HG02610 (cell line): ENCODE data around the gene ADIPOR1.
"Not testable (repeated sequence)": the region's sequence is repeated elsewhere in the genome, so short reads cannot be mapped to it uniquely, and the experiment has no call there.

Source experiments
- ATAC-seq: cut with Tn5 transposase; IDR thresholded peaks from one replicate; pipeline ENCODE4 v1.9.1; 2021; ENCODE audit warnings: mild to moderate bottlenecking, moderate library complexity; ENCODE audit not compliant: unreplicated experiment

Gene ADIPOR1

GRCh38 chr1:202941372-202941771, 16.7 kb downstream of the ADIPOR1 start:
- ATAC-seq: no peak

- no peak for ATAC-seq
Measured at GRCh38 chr1:202940561-202940960, 17.6 kb downstream of the ADIPOR1 start.

GRCh38 chr1:202938287-202938925, 19.7 kb downstream of the ADIPOR1 start:
- ATAC-seq: no peak

GRCh38 chr1:202936409-202936808, 21.7 kb downstream of the ADIPOR1 start:
- ATAC-seq: not testable (repeated sequence)

- no peak for ATAC-seq
Measured at GRCh38 chr1:202935844-202936243, 22.3 kb downstream of the ADIPOR1 start.

- no peak for ATAC-seq
Measured at GRCh38 chr1:202934755-202935154, 23.4 kb downstream of the ADIPOR1 start.

- ATAC-seq: no peak
Measured at GRCh38 chr1:202932476-202932875, 25.6 kb downstream of the ADIPOR1 start.

GRCh38 chr1:202926581-202927491, 31.3 kb downstream of the ADIPOR1 start, which contains the start of gene KLHL12:
Gene KLHL12 (minus strand): TSS chr1:202927234. CDS start chr1:202925162, 2,072 bp downstream.
- ATAC-seq: peak; percentile 92

GRCh38 chr1:202923533-202923932, 34.6 kb downstream of the ADIPOR1 start:
- no peak for ATAC-seq

- ATAC-seq: no peak
Measured at GRCh38 chr1:202919615-202920014, 38.5 kb downstream of the ADIPOR1 start.

- no peak for ATAC-seq
Measured at GRCh38 chr1:202915146-202915545, 43.0 kb downstream of the ADIPOR1 start.

- not testable (repeated sequence) for ATAC-seq
Measured at GRCh38 chr1:202912476-202912875, 45.6 kb downstream of the ADIPOR1 start.

GRCh38 chr1:202909494-202909893, 48.6 kb downstream of the ADIPOR1 start:
- no peak for ATAC-seq

- no peak for ATAC-seq
Measured at GRCh38 chr1:202908998-202909397, 49.1 kb downstream of the ADIPOR1 start.

- ATAC-seq: no peak
Measured at GRCh38 chr1:202905331-202905730, 52.8 kb downstream of the ADIPOR1 start.

GRCh38 chr1:202903808-202904207, 54.3 kb downstream of the ADIPOR1 start:
- ATAC-seq: not testable (repeated sequence)

- no peak for ATAC-seq
Measured at GRCh38 chr1:202901555-202901954, 56.6 kb downstream of the ADIPOR1 start.

- no peak for ATAC-seq
Measured at GRCh38 chr1:202892501-202892900, 65.6 kb downstream of the ADIPOR1 start.
